Progenitor cell of endocrine pancreas (in vitro differentiated cells): ENCODE results near the gene KRT77. TPM values are rescaled to one million over a fixed set of nuclear protein-coding genes. Genes with fewer than 3 reads are reported as not detected.

ENCODE experiments used
- DNase-seq: peaks from one replicate; pipeline ENCODE4 v3.0.0; 2021; ENCODE audit warnings: low spot score; ENCODE audit not compliant: unreplicated experiment
- H3K27ac Mint-ChIP-seq: 2 replicates; pipeline ENCODE4 v1.8.0; 2021; ENCODE audit warnings: mild to moderate bottlenecking, moderate library complexity, mixed read lengths
- H3K27me3 Mint-ChIP-seq: 2 replicates; pipeline ENCODE4 v1.8.0; 2021; ENCODE audit warnings: mixed read lengths
- H3K36me3 Mint-ChIP-seq: 2 replicates; pipeline ENCODE4 v1.8.0; 2022; ENCODE audit warnings: mixed read lengths; ENCODE audit not compliant: insufficient read depth
- H3K4me1 Mint-ChIP-seq: 2 replicates; pipeline ENCODE4 v1.8.0; 2021; ENCODE audit warnings: low read depth, mixed read lengths
- H3K4me3 Mint-ChIP-seq: 2 replicates; pipeline ENCODE4 v1.8.0; 2021; ENCODE audit warnings: low read depth, mild to moderate bottlenecking, moderate library complexity, mixed read lengths
- H3K9me3 Mint-ChIP-seq: 2 replicates; pipeline ENCODE4 v1.8.0; 2021; ENCODE audit warnings: low read depth, mixed read lengths
- total RNA-seq: library from RNA; stranded (reverse); gene quantifications from 2 replicates; pipeline ENCODE4 v1.2.1, GENCODE V29; 2021
- TF ChIP-seq, protein P1 (sequence below): fragments of 200-600 bp; sonication (generic); IDR thresholded peaks from one replicate; pipeline ENCODE4 v1.5.0; 2021; ENCODE audit warnings: antibody characterized with exemption, mild to moderate bottlenecking; ENCODE audit not compliant: unreplicated experiment

KRT77 gene
- total RNA-seq, 1 donor from 2014 or later: not detected

DNA sequence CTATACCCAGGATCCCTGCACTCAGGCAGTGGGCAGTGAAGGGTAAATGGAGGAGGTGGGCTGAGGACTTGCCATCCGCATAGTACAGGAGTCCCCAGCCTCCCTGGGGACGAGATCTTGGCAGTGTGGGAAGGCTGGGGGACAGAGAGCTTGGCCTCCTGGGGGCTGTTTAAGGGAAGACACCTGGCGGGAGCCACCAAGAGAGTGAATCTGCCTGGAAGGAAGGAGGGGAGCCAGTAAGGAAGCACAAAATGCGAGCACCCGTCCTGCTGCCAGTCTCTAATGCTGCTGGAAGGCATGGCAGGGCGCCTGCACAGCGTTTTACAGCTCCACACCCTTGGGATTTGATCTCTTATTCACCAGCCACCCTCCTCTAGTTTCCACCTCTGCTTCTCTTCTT, 43.9 kb downstream of the KRT77 start:
- Mint-ChIP-seq H3K27ac (no peak overlapping the region), H3K36me3 (no peaks in the 10 kb centered on the region), H3K4me1 (peaks cover 2% of the 10 kb centered on the region), H3K4me3 (no peak overlapping the region), H3K27me3 (peaks cover 50% of the 10 kb centered on the region), H3K9me3 (no peaks in the 10 kb centered on the region)
- no peak for DNase-seq
- TF ChIP-seq, protein P1, sequence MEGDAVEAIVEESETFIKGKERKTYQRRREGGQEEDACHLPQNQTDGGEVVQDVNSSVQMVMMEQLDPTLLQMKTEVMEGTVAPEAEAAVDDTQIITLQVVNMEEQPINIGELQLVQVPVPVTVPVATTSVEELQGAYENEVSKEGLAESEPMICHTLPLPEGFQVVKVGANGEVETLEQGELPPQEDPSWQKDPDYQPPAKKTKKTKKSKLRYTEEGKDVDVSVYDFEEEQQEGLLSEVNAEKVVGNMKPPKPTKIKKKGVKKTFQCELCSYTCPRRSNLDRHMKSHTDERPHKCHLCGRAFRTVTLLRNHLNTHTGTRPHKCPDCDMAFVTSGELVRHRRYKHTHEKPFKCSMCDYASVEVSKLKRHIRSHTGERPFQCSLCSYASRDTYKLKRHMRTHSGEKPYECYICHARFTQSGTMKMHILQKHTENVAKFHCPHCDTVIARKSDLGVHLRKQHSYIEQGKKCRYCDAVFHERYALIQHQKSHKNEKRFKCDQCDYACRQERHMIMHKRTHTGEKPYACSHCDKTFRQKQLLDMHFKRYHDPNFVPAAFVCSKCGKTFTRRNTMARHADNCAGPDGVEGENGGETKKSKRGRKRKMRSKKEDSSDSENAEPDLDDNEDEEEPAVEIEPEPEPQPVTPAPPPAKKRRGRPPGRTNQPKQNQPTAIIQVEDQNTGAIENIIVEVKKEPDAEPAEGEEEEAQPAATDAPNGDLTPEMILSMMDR: no peak

DNA sequence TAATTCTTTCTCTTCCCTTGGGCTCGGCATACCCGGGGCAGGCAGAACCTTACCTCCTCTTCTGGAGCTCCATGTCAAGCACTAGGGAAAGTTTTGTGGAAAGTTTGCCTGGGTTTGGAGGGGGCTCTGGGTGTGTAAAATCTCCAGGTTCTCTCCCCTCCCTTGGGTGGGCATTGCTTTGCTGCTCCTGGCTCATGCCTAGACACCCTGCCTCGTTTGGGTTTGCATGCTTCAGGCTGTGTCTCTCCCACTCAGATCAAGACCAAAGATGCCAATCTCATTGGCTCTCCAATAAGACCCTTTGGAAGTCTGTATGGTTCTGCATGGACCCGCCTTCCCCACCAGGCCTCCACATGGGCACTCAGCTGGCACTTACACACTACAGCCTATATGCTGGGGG, 45.1 kb downstream of the KRT77 start:
- H3K36me3 Mint-ChIP-seq: no peaks in the 10 kb centered on the region
- no peaks in the 10 kb centered on the region for H3K9me3 Mint-ChIP-seq
- DNase-seq: no peak
- H3K27me3 Mint-ChIP-seq: peaks cover 54% of the 10 kb centered on the region
- TF ChIP-seq, protein P1: no peak
- H3K27ac Mint-ChIP-seq: no peak overlapping the region
- H3K4me3 Mint-ChIP-seq: no peak overlapping the region
- H3K4me1 Mint-ChIP-seq: peaks cover 2% of the 10 kb centered on the region

DNA sequence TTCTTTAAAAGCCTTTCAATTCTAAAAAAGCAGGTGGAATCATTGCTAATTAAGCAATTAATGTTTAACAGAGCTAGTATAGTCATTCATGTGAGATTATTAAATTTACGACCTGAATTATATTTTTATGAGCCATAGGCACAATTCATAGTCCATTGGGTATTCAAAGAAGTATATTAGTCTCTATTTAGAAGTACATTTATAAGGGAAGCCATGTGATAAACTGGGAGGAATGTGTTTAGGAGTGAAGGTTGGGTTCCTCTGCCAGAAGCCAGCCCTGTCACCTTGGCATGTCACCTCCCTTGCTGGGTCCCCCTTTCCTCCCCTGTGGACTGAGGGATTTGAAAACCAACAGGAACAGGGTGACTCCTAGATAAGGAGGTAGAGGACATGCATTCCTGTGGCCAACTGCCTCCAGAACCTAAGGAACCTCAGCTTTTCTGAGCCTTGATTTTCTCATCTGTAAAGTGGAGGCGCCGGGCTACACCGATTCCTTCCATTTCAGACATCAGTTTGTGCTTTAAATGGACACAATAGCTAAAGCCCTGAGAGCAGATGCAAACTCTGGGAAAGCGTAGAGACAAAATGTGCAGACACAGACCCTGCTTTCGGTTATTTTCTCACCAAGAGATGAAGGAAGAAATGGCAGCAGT, 45.9 kb downstream of the KRT77 start:
- Mint-ChIP-seq H3K4me3 (no peak overlapping the region), H3K27ac (no peak overlapping the region), H3K27me3 (peaks cover 55% of the 10 kb centered on the region), H3K36me3 (no peaks in the 10 kb centered on the region), H3K9me3 (no peaks in the 10 kb centered on the region), H3K4me1 (peaks cover 2% of the 10 kb centered on the region)
- TF ChIP-seq, protein P1: no peak
- DNase-seq: no peak

DNA sequence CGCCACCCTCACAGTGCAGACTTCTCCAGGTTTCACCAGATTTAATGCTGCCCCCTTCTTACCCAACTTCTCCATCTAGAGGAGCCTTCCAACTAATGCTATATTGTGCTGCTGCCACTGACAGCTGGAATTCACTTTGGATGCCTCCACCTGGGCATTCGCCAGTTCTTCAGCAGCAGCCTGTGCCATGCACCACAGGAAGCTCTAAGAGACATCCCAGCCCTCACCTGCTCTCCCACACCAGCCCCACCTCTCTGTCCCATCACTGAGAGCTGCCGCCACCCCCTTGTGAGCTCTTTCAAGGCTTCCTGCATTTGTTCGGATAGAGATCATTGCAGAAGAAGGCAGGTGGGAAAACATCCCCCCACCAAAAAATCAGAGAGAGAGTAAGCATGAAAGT, 46.7 kb downstream of the KRT77 start:
- TF ChIP-seq, protein P1: no peak
- H3K27ac Mint-ChIP-seq: no peak overlapping the region
- no peak for DNase-seq
- no peaks in the 10 kb centered on the region for H3K36me3 Mint-ChIP-seq
- H3K9me3 Mint-ChIP-seq: no peaks in the 10 kb centered on the region
- H3K4me3 Mint-ChIP-seq: no peak overlapping the region
- peaks cover 2% of the 10 kb centered on the region for H3K4me1 Mint-ChIP-seq
- peaks cover 53% of the 10 kb centered on the region for H3K27me3 Mint-ChIP-seq

DNA sequence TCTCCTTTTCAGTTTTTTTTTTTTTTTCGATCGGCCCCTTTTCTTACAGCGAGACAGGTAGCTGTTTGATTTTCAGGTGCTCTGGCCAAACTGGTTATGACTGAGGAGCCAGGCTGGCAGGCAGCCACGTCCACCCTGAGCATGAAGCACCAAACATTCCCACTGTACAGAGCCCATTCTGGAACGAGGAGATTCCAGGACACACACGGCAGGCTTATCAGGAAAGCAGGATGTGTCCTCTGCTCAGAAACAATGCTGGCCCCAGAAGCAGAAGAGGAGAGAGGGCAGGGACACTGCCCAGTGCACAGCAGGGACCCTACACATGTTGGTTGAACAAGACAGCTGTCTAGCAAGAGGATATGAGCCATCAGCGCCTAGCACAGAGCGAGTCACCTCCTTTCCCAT, 47.6 kb downstream of the KRT77 start:
- Mint-ChIP-seq H3K4me3 (no peak overlapping the region), H3K4me1 (peaks cover 2% of the 10 kb centered on the region), H3K27me3 (peaks cover 53% of the 10 kb centered on the region), H3K9me3 (no peaks in the 10 kb centered on the region), H3K36me3 (no peaks in the 10 kb centered on the region), H3K27ac (no peak overlapping the region)
- no peak for DNase-seq
- TF ChIP-seq, protein P1: no peak
